IPS-15b (cell line): ENCODE results near the gene NEO1.

Source experiments
- H3K27me3 ChIP-seq: one replicate; pipeline ENCODE4 v1.6.1; 2013; ENCODE audit warnings: low read length; ENCODE audit not compliant: control insufficient read depth, insufficient read depth
- H3K36me3 ChIP-seq: one replicate; pipeline ENCODE4 v1.6.1; 2013; ENCODE audit warnings: low read length; ENCODE audit not compliant: control insufficient read depth, insufficient read depth
- H3K4me1 ChIP-seq: one replicate; pipeline ENCODE4 v1.6.1; 2013; ENCODE audit warnings: mild to moderate bottlenecking, low read length; ENCODE audit not compliant: control insufficient read depth, insufficient read depth
- H3K4me3 ChIP-seq: one replicate; pipeline ENCODE4 v1.5.1; 2013; ENCODE audit warnings: low read depth, low read length
- H3K9ac ChIP-seq: one replicate; pipeline ENCODE4 v1.6.1; 2013; ENCODE audit warnings: low read depth, mild to moderate bottlenecking, low read length
- H3K9me3 ChIP-seq: one replicate; pipeline ENCODE4 v1.6.1; 2013; ENCODE audit warnings: mild to moderate bottlenecking, low read length; ENCODE audit not compliant: control insufficient read depth, insufficient read depth

The NEO1 gene

GRCh38 chr15:73324496-73325170 is 272.4 kb downstream of the NEO1 start:
- Histone ChIP-seq H3K4me3 (no peak overlapping the region), H3K9ac (no peak overlapping the region), H3K36me3 (peaks cover 31% of the 10 kb centered on the region), H3K4me1 (no peaks in the 10 kb centered on the region), H3K27me3 (no peaks in the 10 kb centered on the region), H3K9me3 (no peaks in the 10 kb centered on the region)

GRCh38 chr15:73325191-73325861 is 273.1 kb downstream of the NEO1 start:
- no peaks in the 10 kb centered on the region for H3K27me3 ChIP-seq
- no peaks in the 10 kb centered on the region for H3K9me3 ChIP-seq
- H3K9ac ChIP-seq = no peak overlapping the region
- no peaks in the 10 kb centered on the region for H3K4me1 ChIP-seq
- no peak overlapping the region for H3K4me3 ChIP-seq
- H3K36me3 ChIP-seq = peaks cover 31% of the 10 kb centered on the region

- Histone ChIP-seq H3K36me3 (peaks cover 34% of the 10 kb centered on the region), H3K4me1 (no peaks in the 10 kb centered on the region), H3K9me3 (no peaks in the 10 kb centered on the region), H3K9ac (no peak overlapping the region), H3K4me3 (no peak overlapping the region), H3K27me3 (no peaks in the 10 kb centered on the region)
Measured at GRCh38 chr15:73326157-73326556, 273.9 kb downstream of the NEO1 start.

GRCh38 chr15:73328149-73328820 is 276.0 kb downstream of the NEO1 start:
- no peaks in the 10 kb centered on the region for H3K27me3 ChIP-seq
- no peak overlapping the region for H3K9ac ChIP-seq
- H3K4me1 ChIP-seq = no peaks in the 10 kb centered on the region
- peaks cover 32% of the 10 kb centered on the region for H3K36me3 ChIP-seq
- no peaks in the 10 kb centered on the region for H3K9me3 ChIP-seq
- no peak overlapping the region for H3K4me3 ChIP-seq

- Histone ChIP-seq H3K9ac (no peak overlapping the region), H3K27me3 (no peaks in the 10 kb centered on the region), H3K4me3 (no peak overlapping the region), H3K36me3 (peaks cover 32% of the 10 kb centered on the region), H3K4me1 (no peaks in the 10 kb centered on the region), H3K9me3 (no peaks in the 10 kb centered on the region)
Measured at GRCh38 chr15:73328981-73329380, 276.7 kb downstream of the NEO1 start.

- no peaks in the 10 kb centered on the region for H3K9me3 ChIP-seq
- no peaks in the 10 kb centered on the region for H3K4me1 ChIP-seq
- H3K36me3 ChIP-seq = peaks cover 31% of the 10 kb centered on the region
- no peak overlapping the region for H3K4me3 ChIP-seq
- H3K9ac ChIP-seq = no peak overlapping the region
- no peaks in the 10 kb centered on the region for H3K27me3 ChIP-seq
Measured at GRCh38 chr15:73329501-73330200, 277.4 kb downstream of the NEO1 start.

GRCh38 chr15:73330206-73331051 is 278.2 kb downstream of the NEO1 start:
- Histone ChIP-seq H3K4me1 (no peaks in the 10 kb centered on the region), H3K9ac (no peak overlapping the region), H3K36me3 (peaks cover 24% of the 10 kb centered on the region), H3K27me3 (no peaks in the 10 kb centered on the region), H3K4me3 (no peak overlapping the region), H3K9me3 (no peaks in the 10 kb centered on the region)

- Histone ChIP-seq H3K36me3 (peaks cover 23% of the 10 kb centered on the region), H3K4me3 (no peak overlapping the region), H3K9ac (no peak overlapping the region), H3K4me1 (no peaks in the 10 kb centered on the region), H3K9me3 (no peaks in the 10 kb centered on the region), H3K27me3 (no peaks in the 10 kb centered on the region)
Measured at GRCh38 chr15:73331501-73331900, 279.2 kb downstream of the NEO1 start.

- Histone ChIP-seq H3K4me3 (no peak overlapping the region), H3K27me3 (no peaks in the 10 kb centered on the region), H3K4me1 (no peaks in the 10 kb centered on the region), H3K36me3 (peaks cover 23% of the 10 kb centered on the region), H3K9me3 (no peaks in the 10 kb centered on the region), H3K9ac (no peak overlapping the region)
Measured at GRCh38 chr15:73331991-73332925, 280.0 kb downstream of the NEO1 start.

- no peak overlapping the region for H3K4me3 ChIP-seq
Measured at GRCh38 chr15:73333001-73333400, 280.7 kb downstream of the NEO1 start.

More at GRCh38 chr15:73333001-73333400, 280.7 kb downstream of the NEO1 start:
- Histone ChIP-seq H3K4me1 (no peaks in the 10 kb centered on the region), H3K27me3 (no peaks in the 10 kb centered on the region), H3K9me3 (no peaks in the 10 kb centered on the region), H3K9ac (no peak overlapping the region), H3K36me3 (peaks cover 27% of the 10 kb centered on the region)
